ENCODE results near the gene LURAP1L.

Gene LURAP1L

DNA sequence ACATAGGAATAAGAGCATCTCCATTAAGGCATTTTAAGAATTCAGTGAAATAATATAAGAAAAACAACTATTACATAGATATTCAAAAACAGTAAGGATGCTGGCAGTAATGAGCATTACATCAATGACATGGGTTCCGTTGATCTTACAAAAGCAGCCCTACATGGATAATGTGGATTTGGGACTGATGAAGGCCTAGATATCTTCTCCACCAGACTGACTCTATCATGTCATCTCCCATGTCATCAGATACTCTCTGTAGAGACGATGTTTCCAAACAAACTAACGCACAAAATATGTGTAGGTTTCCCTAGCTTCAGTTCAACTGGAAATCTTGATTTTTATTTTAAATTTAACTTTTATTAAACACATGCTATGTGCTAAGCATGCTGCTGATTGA lies 3.6 kb downstream of the LURAP1L start:
- H3K79me2 ChIP-seq (ENCODE audit: low read length): no peaks in the 10 kb centered on the region
- TF ChIP-seq EZH2phosphoT487 (IDR thresholded peaks at IDR 0.05; ENCODE audit: low read depth): no peak
- TF ChIP-seq, protein P1, sequence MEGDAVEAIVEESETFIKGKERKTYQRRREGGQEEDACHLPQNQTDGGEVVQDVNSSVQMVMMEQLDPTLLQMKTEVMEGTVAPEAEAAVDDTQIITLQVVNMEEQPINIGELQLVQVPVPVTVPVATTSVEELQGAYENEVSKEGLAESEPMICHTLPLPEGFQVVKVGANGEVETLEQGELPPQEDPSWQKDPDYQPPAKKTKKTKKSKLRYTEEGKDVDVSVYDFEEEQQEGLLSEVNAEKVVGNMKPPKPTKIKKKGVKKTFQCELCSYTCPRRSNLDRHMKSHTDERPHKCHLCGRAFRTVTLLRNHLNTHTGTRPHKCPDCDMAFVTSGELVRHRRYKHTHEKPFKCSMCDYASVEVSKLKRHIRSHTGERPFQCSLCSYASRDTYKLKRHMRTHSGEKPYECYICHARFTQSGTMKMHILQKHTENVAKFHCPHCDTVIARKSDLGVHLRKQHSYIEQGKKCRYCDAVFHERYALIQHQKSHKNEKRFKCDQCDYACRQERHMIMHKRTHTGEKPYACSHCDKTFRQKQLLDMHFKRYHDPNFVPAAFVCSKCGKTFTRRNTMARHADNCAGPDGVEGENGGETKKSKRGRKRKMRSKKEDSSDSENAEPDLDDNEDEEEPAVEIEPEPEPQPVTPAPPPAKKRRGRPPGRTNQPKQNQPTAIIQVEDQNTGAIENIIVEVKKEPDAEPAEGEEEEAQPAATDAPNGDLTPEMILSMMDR (IDR thresholded peaks at IDR 0.05; ENCODE audit: low read depth, low read length): no peak
- no peak overlapping the region for H3K4me2 ChIP-seq (ENCODE audit: low read length)
- H4K20me1 ChIP-seq (ENCODE audit: insufficient read depth, low read length): no peaks in the 10 kb centered on the region
- H3K4me1 ChIP-seq (ENCODE audit: low read length): peaks cover 4% of the 10 kb centered on the region
- no peaks in the 10 kb centered on the region for H3K36me3 ChIP-seq (replicated peaks; ENCODE audit: low read depth, low read length)
- no peaks in the 10 kb centered on the region for H3K9me3 ChIP-seq (ENCODE audit: insufficient read depth, low read length)
- no peak overlapping the region for H3K4me3 ChIP-seq (ENCODE audit: low read length)
- H3K27ac ChIP-seq (ENCODE audit: low read length): no peak overlapping the region
- H3K9ac ChIP-seq (ENCODE audit: low read length): no peak overlapping the region
- no peak overlapping the region for H2AFZ ChIP-seq (ENCODE audit: low read depth, low read length)
- H3K27me3 ChIP-seq (ENCODE audit: low read depth, low read length): peaks cover 7% of the 10 kb centered on the region; the same call in 1 of the 2 replicates

DNA sequence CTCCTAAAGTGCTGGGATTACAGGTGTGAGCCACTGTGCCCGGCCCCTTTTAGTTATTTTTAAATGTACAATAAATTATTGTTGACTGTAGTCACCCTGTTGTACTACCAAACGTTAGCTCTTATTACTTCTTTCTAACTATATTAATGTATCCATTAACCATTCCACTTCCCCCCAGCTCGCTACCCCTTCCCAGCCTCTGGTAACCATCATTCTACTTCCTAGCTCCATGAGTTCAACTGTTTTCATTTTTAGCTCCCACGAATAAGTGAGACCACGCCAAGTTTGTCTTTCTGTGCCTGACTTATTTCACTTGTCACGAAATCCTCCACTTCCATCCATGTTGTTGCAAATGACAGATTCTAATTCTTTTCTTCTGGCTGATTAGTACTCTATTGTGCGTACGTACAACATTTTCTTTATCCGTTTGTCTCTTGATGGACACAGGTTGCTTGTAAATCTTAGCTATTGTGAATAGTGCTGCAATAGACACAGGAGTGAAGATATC lies 6.5 kb downstream of the LURAP1L start:
- no peaks in the 10 kb centered on the region for H3K79me2 ChIP-seq (ENCODE audit: low read length)
- peaks cover 4% of the 10 kb centered on the region for H3K4me1 ChIP-seq (ENCODE audit: low read length)
- no peak overlapping the region for H3K27ac ChIP-seq (ENCODE audit: low read length)
- no peak overlapping the region for H3K9ac ChIP-seq (ENCODE audit: low read length)
- no peak overlapping the region for H2AFZ ChIP-seq (ENCODE audit: low read depth, low read length)
- no peak overlapping the region for H3K4me2 ChIP-seq (ENCODE audit: low read length)
- H3K4me3 ChIP-seq (ENCODE audit: low read length): no peak overlapping the region
- no peak for TF ChIP-seq EZH2phosphoT487 (IDR thresholded peaks at IDR 0.05; ENCODE audit: low read depth)
- TF ChIP-seq, protein P1 (IDR thresholded peaks at IDR 0.05; ENCODE audit: low read depth, low read length): no peak
- no peaks in the 10 kb centered on the region for H3K36me3 ChIP-seq (replicated peaks; ENCODE audit: low read depth, low read length)
- no peaks in the 10 kb centered on the region for H4K20me1 ChIP-seq (ENCODE audit: insufficient read depth, low read length)
- H3K27me3 ChIP-seq (ENCODE audit: low read depth, low read length): no peaks in the 10 kb centered on the region
- no peaks in the 10 kb centered on the region for H3K9me3 ChIP-seq (ENCODE audit: insufficient read depth, low read length)

DNA sequence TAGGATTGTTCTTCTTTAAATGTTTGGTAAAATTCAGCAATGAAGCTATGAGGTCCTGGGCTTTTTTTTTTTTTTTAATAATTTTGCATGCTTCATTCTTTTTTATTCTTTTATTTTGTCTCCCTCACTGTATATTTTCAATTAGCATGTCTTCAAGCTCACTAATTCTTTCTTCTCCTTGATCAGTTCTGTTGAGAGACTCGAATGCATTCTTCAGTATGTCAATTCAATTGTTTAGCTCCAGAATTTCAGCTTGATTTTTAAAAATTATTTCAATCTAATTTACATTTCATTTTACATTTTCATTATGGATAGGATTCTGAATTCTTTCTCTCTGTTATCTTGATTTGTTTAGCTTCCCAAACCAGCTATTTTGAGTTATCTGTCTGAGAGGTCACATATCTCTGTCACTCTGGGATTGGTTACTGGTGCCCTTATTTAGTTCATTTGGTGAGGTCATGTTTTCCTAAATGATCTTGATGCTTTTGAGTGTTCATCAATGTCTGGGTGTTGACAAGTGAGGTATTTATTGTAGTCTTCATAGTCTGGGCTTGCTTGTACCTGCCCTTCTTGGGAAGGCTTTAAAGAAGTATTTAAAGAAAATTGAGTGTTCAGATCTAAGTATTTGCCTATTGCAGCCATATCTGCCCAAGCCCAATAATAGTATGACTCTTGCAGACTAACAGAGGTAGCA lies 9.1 kb downstream of the LURAP1L start:
- Histone ChIP-seq H3K36me3 (replicated peaks; ENCODE audit: low read depth, low read length) (no peaks in the 10 kb centered on the region), H2AFZ (ENCODE audit: low read depth, low read length) (no peak overlapping the region), H3K79me2 (ENCODE audit: low read length) (no peaks in the 10 kb centered on the region), H3K27me3 (ENCODE audit: low read depth, low read length) (no peaks in the 10 kb centered on the region), H3K4me3 (ENCODE audit: low read length) (no peak overlapping the region), H3K4me2 (ENCODE audit: low read length) (no peak overlapping the region), H3K9ac (ENCODE audit: low read length) (no peak overlapping the region), H3K9me3 (ENCODE audit: insufficient read depth, low read length) (no peaks in the 10 kb centered on the region), H3K27ac (ENCODE audit: low read length) (no peak overlapping the region), H4K20me1 (ENCODE audit: insufficient read depth, low read length) (no peaks in the 10 kb centered on the region), H3K4me1 (ENCODE audit: low read length) (no peaks in the 10 kb centered on the region)
- TF ChIP-seq, protein P1 (IDR thresholded peaks at IDR 0.05; ENCODE audit: low read depth, low read length): no peak
- no peak for TF ChIP-seq EZH2phosphoT487 (IDR thresholded peaks at IDR 0.05; ENCODE audit: low read depth)

DNA sequence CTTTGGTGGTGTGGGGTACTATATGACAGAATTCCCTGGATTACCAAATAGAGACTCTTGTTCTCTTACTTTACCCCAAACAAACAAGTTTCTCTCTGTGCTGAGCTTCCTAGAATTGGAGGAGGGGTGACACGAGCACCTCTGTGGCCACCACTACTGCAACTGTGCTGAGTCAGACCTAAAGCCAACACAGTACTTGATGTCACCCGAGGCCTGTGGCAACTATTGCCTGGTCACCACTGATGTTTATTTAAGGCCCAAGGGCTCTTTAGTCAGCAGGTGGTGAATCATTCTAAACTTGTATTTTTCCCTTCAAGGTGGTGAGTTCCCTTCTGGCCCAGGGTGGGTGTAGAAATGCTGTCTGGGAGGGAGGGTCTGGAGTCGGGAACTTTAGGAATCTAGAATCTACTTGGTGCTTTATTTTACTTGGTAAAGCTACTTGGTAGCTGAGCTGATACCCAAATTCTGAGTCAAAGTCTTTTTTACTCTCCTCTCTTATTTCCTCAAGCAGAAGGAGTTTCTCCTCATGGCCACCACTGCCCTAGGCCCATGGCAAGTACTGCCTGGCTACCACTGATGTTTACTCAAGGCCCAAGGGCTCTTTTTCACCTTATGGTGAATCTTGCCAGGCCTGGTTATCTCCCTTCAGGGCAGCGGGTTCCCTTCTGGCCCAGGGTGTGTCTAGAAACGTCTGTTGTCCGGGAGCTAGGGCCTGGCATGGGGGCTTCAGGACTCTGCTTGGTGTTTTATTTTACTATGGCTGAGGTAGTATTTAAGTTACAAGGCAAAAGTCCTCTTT lies 9.8 kb downstream of the LURAP1L start:
- no peaks in the 10 kb centered on the region for H3K9me3 ChIP-seq (ENCODE audit: insufficient read depth, low read length)
- no peak overlapping the region for H3K4me3 ChIP-seq (ENCODE audit: low read length)
- TF ChIP-seq, protein P1 (IDR thresholded peaks at IDR 0.05; ENCODE audit: low read depth, low read length): no peak
- no peak for TF ChIP-seq EZH2phosphoT487 (IDR thresholded peaks at IDR 0.05; ENCODE audit: low read depth)
- no peaks in the 10 kb centered on the region for H3K79me2 ChIP-seq (ENCODE audit: low read length)
- no peaks in the 10 kb centered on the region for H3K27me3 ChIP-seq (ENCODE audit: low read depth, low read length)
- H3K9ac ChIP-seq (ENCODE audit: low read length): no peak overlapping the region
- H3K27ac ChIP-seq (ENCODE audit: low read length): no peak overlapping the region
- H2AFZ ChIP-seq (ENCODE audit: low read depth, low read length): no peak overlapping the region
- H3K36me3 ChIP-seq (replicated peaks; ENCODE audit: low read depth, low read length): no peaks in the 10 kb centered on the region
- H3K4me2 ChIP-seq (ENCODE audit: low read length): no peak overlapping the region
- no peaks in the 10 kb centered on the region for H4K20me1 ChIP-seq (ENCODE audit: insufficient read depth, low read length)
- H3K4me1 ChIP-seq (ENCODE audit: low read length): no peaks in the 10 kb centered on the region

Measured in OCI-LY3 (cell line).